HepG2 (cell line): Measurements from ENCODE around the gene NMNAT3. TPM values are rescaled to one million over a fixed set of nuclear protein-coding genes. Genes with fewer than 3 reads are reported as not detected.
"Not testable (repeated sequence)": the region's sequence is repeated elsewhere in the genome, so short reads cannot be mapped to it uniquely, and the experiment has no call there.

Experiments
- ATAC-seq: fragments of 200-7000 bp; cut with Tn5 transposase; 3 replicates; pipeline ENCODE4 v1.9.1; 2020; ENCODE audit warnings: mild to moderate bottlenecking, moderate library complexity
- BruUV-seq: library from RNA; stranded (reverse); fragments of 400-500 nt; replicated peaks from 2 replicates; lab custom pipeline; 2021; lab: Mats Ljungman, UMichigan
- CTCF ChIA-PET: fragments of 300-600 bp; formaldehyde crosslinking; extraction: SDS; loops from one replicate; lab custom pipeline; 2021; ENCODE audit warnings: low total read pairs, inconsistent platforms, low intra/inter-chr PET ratio; lab: Yijun Ruan, JAX
- POLR2A ChIA-PET: fragments of 350-600 bp; sonication (Branson Sonifier 250); formaldehyde crosslinking; loops from one replicate; lab custom pipeline; 2020; ENCODE audit warnings: antibody characterized with exemption, inconsistent platforms; lab: Yijun Ruan, JAX
- DNase-seq: peaks from one replicate; pipeline ENCODE4 v3.0.0-alpha.2; 2015; ENCODE audit warnings: low spot score
- FAIRE-seq: peaks from 3 replicates; lab custom pipeline; 2011; peaks lifted over from hg19 to GRCh38; lab: Jason Lieb, UNC
- H2AFZ ChIP-seq: one replicate; pipeline ENCODE4 v1.6.1; 2011; ENCODE audit warnings: low read length, inconsistent platforms
- H3K27ac ChIP-seq: fragments of 300-600 bp; 3 replicates; pipeline ENCODE4 v1.8.0; 2011; ENCODE audit warnings: mixed run types, mild to moderate bottlenecking, mixed read lengths, low read length, inconsistent platforms; ENCODE audit not compliant: insufficient read depth; ENCODE audit errors: extremely low read length
- H3K27me3 ChIP-seq, 2 experiments: fragments of 200-600 bp in 1 of 2; 2 replicates in 1 of 2; 3 replicates in 1 of 2; pipeline versions ENCODE4 v1.6.0 to v1.8.0; 2011; ENCODE audit warnings: low read length in 2 of 2, mild to moderate bottlenecking in 2 of 2, moderate library complexity in 2 of 2, inconsistent platforms in 1 of 2; ENCODE audit not compliant: insufficient read depth in 2 of 2, control insufficient read depth in 1 of 2
- H3K36me3 ChIP-seq, 2 experiments: fragments of 200-600 bp in 1 of 2; replicated peaks in 1 of 2; 2 replicates in 1 of 2; 3 replicates in 1 of 2; pipeline versions ENCODE4 v1.5.1 to v1.8.0; 2011; ENCODE audit warnings: low read length in 2 of 2, inconsistent platforms in 1 of 2; ENCODE audit not compliant: insufficient read depth in 2 of 2, control insufficient read depth in 1 of 2
- H3K4me1 ChIP-seq: 2 replicates; pipeline ENCODE4 v1.5.1; 2012; ENCODE audit warnings: low read length, inconsistent platforms; ENCODE audit not compliant: insufficient read depth
- H3K4me2 ChIP-seq: 2 replicates; pipeline ENCODE4 v1.6.0; 2011; ENCODE audit warnings: low read depth, low read length, inconsistent platforms
- H3K4me3 ChIP-seq, 3 experiments: fragments of 200-600 bp in 1 of 3; sonication (generic), shearing (Covaris generic) in 1 of 3; replicated peaks in 1 of 3; 2 replicates each; pipeline ENCODE4 v1.5.1; 2011 to 2016; ENCODE audit warnings: low read length in 3 of 3, inconsistent platforms in 2 of 3, low read depth in 2 of 3, mild to moderate bottlenecking in 2 of 3, control low read depth in 1 of 3, mixed read lengths in 1 of 3; ENCODE audit not compliant: insufficient read depth in 1 of 3
- H3K79me2 ChIP-seq: one replicate; pipeline ENCODE4 v1.6.1; 2011; ENCODE audit warnings: low read length, inconsistent platforms; ENCODE audit not compliant: insufficient read depth
- H3K9ac ChIP-seq: 2 replicates; pipeline ENCODE4 v1.6.0; 2011; ENCODE audit warnings: mild to moderate bottlenecking, low read depth, low read length, inconsistent platforms; ENCODE audit not compliant: insufficient read depth
- H3K9me3 ChIP-seq: 2 replicates; pipeline ENCODE4 v1.5.1; 2012; ENCODE audit warnings: mild to moderate bottlenecking, low read length
- H4K20me1 ChIP-seq: 2 replicates; pipeline ENCODE4 v1.6.0; 2011; ENCODE audit warnings: inconsistent platforms, mild to moderate bottlenecking, low read length, moderate library complexity; ENCODE audit not compliant: insufficient read depth
- GATAD2A ChIP-seq: IDR thresholded peaks from 2 replicates; pipeline ENCODE4 v1.6.1; 2016
- GLI4 ChIP-seq: sonication (generic); formaldehyde crosslinking; IDR thresholded peaks from 2 replicates; pipeline ENCODE4 v1.5.1; 2020; ENCODE audit warnings: missing genetic modification reagents, mild to moderate bottlenecking, moderate library complexity, borderline replicate concordance
- NKX3-1 ChIP-seq: sonication (generic); formaldehyde crosslinking; IDR thresholded peaks from 2 replicates; pipeline ENCODE4 v1.5.0; 2020; ENCODE audit warnings: missing genetic modification reagents
- PHB2 ChIP-seq: fragments of 450-650 bp; IDR thresholded peaks from 2 replicates; pipeline ENCODE4 v1.6.1; 2018; ENCODE audit not compliant: partially characterized antibody
- PHF20 ChIP-seq: sonication (generic); formaldehyde crosslinking; IDR thresholded peaks from 2 replicates; pipeline ENCODE4 v1.5.0; 2020; ENCODE audit warnings: mild to moderate bottlenecking, missing genetic modification reagents
- REPIN1 ChIP-seq: sonication (generic); formaldehyde crosslinking; IDR thresholded peaks from 2 replicates; pipeline ENCODE4 v1.8.0; 2022; ENCODE audit warnings: missing genetic modification reagents, low read depth, mild to moderate bottlenecking, borderline replicate concordance
- WGBS: methylation state at CpG from one replicate; pipeline ENCODE4 v1.1.6; 2017; ENCODE audit warnings: low lambda C conversion rate; 5-methylcytosine and 5-hydroxymethylcytosine counted together
- in situ Hi-C: cut with HindIII; loops from 2 replicates; pipeline ENCODE4 v1.10.0; 2017; ENCODE audit warnings: low pct_unique_long_range_greater_than_20kb; ENCODE audit not compliant: extremely low pct_ligation_motif_present
- intact Hi-C: fragments of 100-400 bp; cut with micrococcal nuclease; formaldehyde crosslinking; loops from one replicate; pipeline ENCODE4 v1.10.0; 2022; ENCODE audit not compliant: unreplicated experiment
- polyA plus RNA-seq, 8 experiments: library from polyadenylated mRNA; depleted of rRNA in 3 of 8; stranded (reverse) in 7 of 8; unstranded in 1 of 8; fragments of >200 nt; fragmentation: Illumina TruSeq in 4 of 8; extraction: Trizol in 4 of 8; gene quantifications; 2 replicates each; pipeline versions ENCODE4 v1.2.1 to v1.2.3, GENCODE V29; 2011 to 2016; ENCODE audit warnings: low read depth in 4 of 8, missing spikeins in 1 of 8, mixed read lengths in 1 of 8; ENCODE audit not compliant: insufficient read depth in 1 of 8
- total RNA-seq, 5 experiments: library from RNA; depleted of rRNA; stranded (reverse); fragments of >200 nt; fragmentation: Illumina TruSeq; extraction: Trizol; gene quantifications; 2 replicates each; pipeline ENCODE4 v1.2.3, GENCODE V29; 2016; ENCODE audit warnings: low read depth in 1 of 5
- TF ChIP-seq, protein P1 (sequence below): IDR thresholded peaks from 2 replicates; pipeline ENCODE4 v1.6.1; 2016
- TF ChIP-seq, protein P2 (sequence below): sonication (generic); formaldehyde crosslinking; IDR thresholded peaks from 2 replicates; pipeline ENCODE4 v1.8.1; 2023; ENCODE audit warnings: missing genetic modification reagents, mild to moderate bottlenecking, borderline replicate concordance
- TF ChIP-seq, protein P3 (sequence below): sonication (generic); formaldehyde crosslinking; IDR thresholded peaks from 2 replicates; pipeline ENCODE4 v1.5.1; 2020; ENCODE audit warnings: mild to moderate bottlenecking, moderate library complexity, missing genetic modification reagents
- TF ChIP-seq, protein P4 (sequence below): sonication (generic); formaldehyde crosslinking; IDR thresholded peaks from 2 replicates; pipeline ENCODE4 v1.5.0; 2020; ENCODE audit warnings: mild to moderate bottlenecking, missing genetic modification reagents, borderline replicate concordance

NMNAT3 gene
- total and polyA plus RNA-seq, 2 of the 13 experiments (the other 11 are each of a cell fraction or from before 2014, with no cell fraction given): 6.1 to 7.0 TPM

DNA sequence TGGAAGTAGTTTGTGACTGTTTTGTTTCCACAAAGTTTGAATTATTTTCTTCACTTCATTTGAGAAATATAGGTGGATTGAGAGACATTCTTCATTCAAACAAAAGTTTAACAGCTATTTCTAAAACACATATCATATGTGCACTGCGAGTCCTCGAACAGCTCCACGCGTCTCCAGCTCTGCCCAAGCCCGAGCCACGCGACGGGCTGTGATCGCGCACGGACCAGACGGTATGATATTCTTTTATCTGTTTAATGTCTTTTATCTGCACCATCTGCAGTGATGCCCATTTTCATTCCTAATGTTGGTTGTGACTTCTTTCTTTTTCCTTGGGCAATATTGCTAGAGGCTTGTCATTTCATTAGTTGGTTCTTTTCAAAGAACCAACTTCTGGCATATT, 94.1 kb downstream of the NMNAT3 start:
- intact Hi-C loops, H3K79me2 ChIP-seq, H3K4me3 ChIP-seq, H3K36me3 ChIP-seq, CTCF ChIA-PET, H4K20me1 ChIP-seq, H3K4me1 ChIP-seq, H3K9ac ChIP-seq, POLR2A ChIA-PET, BruUV-seq, in situ Hi-C loops, H3K4me2 ChIP-seq, H2AFZ ChIP-seq, H3K9me3 ChIP-seq, H3K27me3 ChIP-seq, ATAC-seq, FAIRE-seq, H3K27ac ChIP-seq, DNase-seq: not testable (repeated sequence)
- 96% methylated on average over 12 of the region's 12 CpGs for WGBS

DNA sequence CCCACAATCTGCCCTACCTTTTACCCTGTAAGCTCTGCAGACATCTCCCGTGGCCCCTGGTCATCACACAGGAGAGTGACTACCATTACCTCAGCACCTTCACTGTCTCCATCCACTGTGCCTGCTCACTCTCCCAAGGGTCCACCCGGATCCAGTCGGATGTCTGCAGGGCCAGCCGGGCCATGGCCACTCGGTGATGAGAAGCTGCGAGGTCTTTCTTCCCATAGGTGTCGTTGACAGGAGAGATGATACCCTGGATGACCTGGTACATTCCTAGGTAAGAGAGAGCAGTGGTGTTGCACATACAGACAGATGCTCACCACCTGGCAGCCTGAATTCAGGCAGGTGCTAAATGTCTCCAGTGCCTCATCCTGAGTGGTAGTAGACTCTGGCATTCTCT, 99.0 kb downstream of the NMNAT3 start:
- H3K27me3 ChIP-seq: no peaks in the 10 kb centered on the region
- CTCF ChIA-PET: no interaction called here
- H3K4me1 ChIP-seq: no peaks in the 10 kb centered on the region
- WGBS: 82% methylated on average over 6 of the region's 7 CpGs
- no peak for DNase-seq
- H3K4me2 ChIP-seq: no peak overlapping the region
- H3K36me3 ChIP-seq: no peaks in the 10 kb centered on the region
- no peak overlapping the region for H3K9ac ChIP-seq
- no TSS peak for BruUV-seq
- no peak overlapping the region for H2AFZ ChIP-seq
- no peak for ATAC-seq
- H4K20me1 ChIP-seq: no peaks in the 10 kb centered on the region
- H3K27ac ChIP-seq: no peak overlapping the region
- no peak overlapping the region for H3K4me3 ChIP-seq
- in situ Hi-C loops: no loop called here
- no peaks in the 10 kb centered on the region for H3K9me3 ChIP-seq
- POLR2A ChIA-PET: no interaction called here
- TF ChIP-seq, protein P1, sequence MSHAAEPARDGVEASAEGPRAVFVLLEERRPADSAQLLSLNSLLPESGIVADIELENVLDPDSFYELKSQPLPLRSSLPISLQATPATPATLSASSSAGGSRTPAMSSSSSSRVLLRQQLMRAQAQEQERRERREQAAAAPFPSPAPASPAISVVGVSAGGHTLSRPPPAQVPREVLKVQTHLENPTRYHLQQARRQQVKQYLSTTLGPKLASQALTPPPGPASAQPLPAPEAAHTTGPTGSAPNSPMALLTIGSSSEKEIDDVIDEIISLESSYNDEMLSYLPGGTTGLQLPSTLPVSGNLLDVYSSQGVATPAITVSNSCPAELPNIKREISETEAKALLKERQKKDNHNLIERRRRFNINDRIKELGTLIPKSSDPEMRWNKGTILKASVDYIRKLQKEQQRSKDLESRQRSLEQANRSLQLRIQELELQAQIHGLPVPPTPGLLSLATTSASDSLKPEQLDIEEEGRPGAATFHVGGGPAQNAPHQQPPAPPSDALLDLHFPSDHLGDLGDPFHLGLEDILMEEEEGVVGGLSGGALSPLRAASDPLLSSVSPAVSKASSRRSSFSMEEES (CRISPR knock-in tag): no peak
- TF ChIP-seq, protein P2, sequence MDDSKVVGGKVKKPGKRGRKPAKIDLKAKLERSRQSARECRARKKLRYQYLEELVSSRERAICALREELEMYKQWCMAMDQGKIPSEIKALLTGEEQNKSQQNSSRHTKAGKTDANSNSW (CRISPR knock-in tag): no peak
- TF ChIP-seq PHF20: no peak
- TF ChIP-seq, protein P3, sequence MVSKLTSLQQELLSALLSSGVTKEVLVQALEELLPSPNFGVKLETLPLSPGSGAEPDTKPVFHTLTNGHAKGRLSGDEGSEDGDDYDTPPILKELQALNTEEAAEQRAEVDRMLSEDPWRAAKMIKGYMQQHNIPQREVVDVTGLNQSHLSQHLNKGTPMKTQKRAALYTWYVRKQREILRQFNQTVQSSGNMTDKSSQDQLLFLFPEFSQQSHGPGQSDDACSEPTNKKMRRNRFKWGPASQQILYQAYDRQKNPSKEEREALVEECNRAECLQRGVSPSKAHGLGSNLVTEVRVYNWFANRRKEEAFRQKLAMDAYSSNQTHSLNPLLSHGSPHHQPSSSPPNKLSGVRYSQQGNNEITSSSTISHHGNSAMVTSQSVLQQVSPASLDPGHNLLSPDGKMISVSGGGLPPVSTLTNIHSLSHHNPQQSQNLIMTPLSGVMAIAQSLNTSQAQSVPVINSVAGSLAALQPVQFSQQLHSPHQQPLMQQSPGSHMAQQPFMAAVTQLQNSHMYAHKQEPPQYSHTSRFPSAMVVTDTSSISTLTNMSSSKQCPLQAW: no peak
- no peak for TF ChIP-seq GLI4 (CRISPR knock-in tag)
- no peak for TF ChIP-seq PHB2
- TF ChIP-seq REPIN1 (CRISPR knock-in tag): no peak
- no peak for TF ChIP-seq GATAD2A
- TF ChIP-seq, protein P4, sequence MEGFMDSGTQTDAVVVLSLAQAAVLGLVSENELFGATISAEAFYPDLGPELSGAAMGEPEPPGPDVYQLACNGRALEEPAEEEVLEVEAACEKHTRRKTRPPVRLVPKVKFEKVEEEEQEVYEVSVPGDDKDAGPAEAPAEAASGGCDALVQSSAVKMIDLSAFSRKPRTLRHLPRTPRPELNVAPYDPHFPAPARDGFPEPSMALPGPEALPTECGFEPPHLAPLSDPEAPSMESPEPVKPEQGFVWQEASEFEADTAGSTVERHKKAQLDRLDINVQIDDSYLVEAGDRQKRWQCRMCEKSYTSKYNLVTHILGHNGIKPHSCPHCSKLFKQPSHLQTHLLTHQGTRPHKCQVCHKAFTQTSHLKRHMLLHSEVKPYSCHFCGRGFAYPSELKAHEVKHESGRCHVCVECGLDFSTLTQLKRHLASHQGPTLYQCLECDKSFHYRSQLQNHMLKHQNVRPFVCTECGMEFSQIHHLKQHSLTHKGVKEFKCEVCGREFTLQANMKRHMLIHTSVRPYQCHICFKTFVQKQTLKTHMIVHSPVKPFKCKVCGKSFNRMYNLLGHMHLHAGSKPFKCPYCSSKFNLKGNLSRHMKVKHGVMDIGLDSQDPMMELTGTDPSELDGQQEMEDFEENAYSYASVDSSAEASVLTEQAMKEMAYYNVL (CRISPR knock-in tag): no peak
- no peak for TF ChIP-seq NKX3-1 (CRISPR knock-in tag)
- no peak for FAIRE-seq
- intact Hi-C loops: no loop called here
- H3K79me2 ChIP-seq: no peaks in the 10 kb centered on the region
